Activated CD4-positive, alpha-beta T cell treated with anti-CD3 and anti-CD28 coated beads, Interleukin-10, Interleukin-2, amounts not matched to agents 100 ng/mL and 50 ng/mL, durations not matched to agents 16 hours and 8 hours (primary cell): ENCODE data around the gene PTPRN2.
"Not testable (repeated sequence)": the region's sequence is repeated elsewhere in the genome, so short reads cannot be mapped to it uniquely, and the experiment has no call there.

Source experiments
- DNase-seq: peaks from one replicate; pipeline ENCODE4 v3.0.0-alpha.2; 2020

PTPRN2 gene

DNA sequence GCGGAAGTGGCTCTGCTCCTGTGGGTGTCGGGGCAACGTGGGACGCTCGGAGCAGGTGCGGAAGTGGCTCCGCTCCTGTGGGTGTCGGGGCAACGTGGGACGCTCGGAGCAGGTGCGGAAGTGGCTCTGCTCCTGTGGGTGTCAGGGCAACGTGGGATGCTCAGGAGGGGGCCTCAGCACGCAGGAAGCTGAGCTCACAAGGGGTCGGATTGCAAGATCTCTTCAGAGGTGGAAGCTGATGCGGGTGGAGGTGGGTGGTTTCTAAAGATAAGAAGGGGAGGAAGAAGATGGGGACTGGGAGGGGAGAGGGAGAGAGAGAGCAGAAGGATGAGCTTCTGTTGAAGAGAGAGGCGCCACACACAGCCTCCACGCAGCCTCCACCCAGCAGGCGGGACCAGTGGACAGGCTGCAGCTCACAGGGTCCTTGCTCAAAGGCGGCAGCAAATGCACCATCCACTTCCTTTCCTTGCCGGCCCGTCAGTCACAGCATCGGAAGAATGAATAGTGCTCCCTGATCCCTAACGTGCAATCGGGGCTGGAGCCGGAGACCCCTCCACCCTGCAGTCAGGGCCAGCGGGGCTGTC is 78.7 kb downstream of the PTPRN2 start:
- DNase-seq = no peak

DNA sequence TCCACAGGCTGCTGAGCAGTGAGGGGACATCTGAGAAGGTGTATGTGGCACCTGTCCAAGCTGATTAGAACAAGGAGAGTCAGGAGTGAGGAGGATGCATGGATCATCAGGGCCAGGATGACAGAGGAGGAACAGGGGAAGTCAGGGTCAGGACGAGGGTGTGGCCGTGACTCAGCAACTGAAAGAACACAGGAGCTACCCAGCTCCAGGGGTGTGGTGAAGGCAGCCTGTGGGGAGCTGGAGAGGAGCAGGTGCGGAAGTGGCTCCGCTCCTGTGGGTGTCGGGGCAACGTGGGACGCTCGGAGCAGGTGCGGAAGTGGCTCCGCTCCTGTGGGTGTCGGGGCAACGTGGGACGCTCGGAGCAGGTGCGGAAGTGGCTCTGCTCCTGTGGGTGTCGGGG is 79.3 kb downstream of the PTPRN2 start:
- not testable (repeated sequence) for DNase-seq

DNA sequence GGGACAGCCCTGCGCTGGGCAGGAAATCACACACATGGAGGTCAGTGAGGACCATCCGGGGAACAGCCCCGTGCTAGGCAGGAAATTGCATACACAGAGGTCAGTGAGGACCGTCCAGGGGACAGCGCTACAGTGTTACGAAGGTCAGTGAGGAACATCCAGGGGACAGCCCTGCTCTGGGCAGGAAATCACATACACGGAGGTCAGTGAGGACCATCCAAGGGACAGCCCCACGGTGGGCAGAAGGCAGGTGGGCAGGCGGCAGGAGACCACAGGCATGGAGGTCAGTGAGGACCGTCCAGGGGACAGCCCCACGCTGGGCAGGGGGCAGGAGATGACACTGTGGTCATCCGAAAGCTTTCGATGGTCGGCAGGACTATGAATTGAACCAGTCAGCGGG is 79.7 kb downstream of the PTPRN2 start:
- DNase-seq = no peak

DNA sequence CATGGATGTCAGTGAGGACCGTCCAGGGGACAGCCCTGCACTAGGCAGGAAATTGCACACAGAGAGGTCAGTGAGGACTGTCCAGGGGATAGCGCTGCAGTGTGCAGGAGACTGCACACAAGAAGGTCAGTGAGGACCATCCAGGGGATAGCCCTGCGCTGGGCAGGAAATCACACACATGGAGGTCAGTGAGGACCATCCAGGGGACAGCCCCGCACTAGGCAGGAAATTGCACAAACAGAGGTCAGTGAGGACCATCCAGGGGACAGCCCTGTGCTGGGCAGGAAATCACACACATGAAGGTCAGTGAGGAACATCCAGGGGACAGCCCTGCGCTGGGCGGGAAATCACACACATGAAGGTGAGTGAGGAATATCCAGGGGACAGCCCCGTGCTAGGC is 80.4 kb downstream of the PTPRN2 start:
- DNase-seq = not testable (repeated sequence)

DNA sequence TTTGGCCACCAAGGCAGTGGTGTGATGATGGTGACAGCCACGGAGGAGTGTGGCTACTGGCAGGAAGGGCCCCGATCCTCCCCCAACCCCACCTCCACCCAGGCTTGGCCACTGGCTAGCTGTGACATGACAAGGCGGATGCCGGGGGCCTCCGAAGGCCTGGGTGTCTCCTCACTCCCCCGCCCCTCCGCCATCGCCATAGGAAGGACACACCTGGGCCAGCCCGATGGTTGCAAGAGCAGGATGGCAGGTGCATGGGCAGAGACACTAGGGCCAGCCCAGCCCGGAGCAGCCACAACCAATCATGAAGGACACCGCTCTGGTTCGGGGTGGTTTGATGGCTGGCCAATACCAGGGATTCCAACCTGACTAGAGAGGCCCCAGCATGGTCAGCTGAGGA is 81.0 kb downstream of the PTPRN2 start:
- no peak for DNase-seq

DNA sequence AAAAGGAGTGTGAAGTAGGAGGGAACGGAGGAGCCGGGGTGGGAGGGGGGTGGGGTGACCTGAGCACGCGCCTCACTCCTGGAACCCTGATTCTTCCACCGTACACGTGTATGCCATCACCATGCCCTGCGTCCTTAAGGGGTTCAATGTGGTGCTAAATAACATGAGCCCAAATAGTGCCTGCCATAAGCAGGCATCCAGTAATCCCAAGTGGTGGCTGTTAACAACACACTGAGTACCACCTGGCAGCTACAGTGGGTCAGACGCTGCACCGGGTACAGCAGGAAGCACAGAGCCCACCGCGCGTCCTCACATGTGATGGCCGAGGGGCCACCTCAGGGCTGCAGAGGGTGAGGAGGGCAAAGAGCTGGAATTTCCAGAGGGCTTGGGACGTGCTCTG is 81.9 kb downstream of the PTPRN2 start:
- DNase-seq = no peak

DNA sequence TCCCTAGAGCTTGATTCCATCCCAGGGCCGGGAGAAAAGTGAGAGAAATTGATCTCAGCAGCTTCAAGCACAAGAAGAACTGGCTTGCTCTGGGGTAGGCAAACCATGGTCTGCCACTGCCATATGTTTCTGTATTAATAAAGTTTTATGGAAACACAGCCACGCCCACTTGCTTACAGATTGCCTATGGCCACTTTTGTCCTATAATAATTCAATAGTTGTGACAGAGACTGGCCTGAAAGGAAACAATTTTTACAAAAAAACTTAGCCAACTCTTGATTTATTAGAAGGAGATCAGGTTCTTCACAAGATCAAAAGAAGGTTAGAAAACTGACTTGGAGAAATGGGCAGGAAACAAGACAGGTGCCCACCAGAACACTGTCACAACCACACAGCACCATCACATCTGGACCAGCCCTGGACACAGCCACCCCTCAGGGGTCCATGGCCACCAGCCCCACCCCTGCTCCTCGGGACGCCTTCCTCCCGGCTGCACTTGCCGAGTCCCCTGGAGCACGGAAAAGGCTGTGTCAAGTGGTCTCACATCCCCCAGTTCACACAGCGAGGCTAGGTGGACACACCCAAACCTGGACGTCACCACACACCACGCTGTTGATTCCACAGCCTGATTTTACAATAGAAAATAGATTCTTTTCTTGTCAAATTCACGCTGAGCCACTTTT is 85.4 kb downstream of the PTPRN2 start:
- no peak for DNase-seq

DNA sequence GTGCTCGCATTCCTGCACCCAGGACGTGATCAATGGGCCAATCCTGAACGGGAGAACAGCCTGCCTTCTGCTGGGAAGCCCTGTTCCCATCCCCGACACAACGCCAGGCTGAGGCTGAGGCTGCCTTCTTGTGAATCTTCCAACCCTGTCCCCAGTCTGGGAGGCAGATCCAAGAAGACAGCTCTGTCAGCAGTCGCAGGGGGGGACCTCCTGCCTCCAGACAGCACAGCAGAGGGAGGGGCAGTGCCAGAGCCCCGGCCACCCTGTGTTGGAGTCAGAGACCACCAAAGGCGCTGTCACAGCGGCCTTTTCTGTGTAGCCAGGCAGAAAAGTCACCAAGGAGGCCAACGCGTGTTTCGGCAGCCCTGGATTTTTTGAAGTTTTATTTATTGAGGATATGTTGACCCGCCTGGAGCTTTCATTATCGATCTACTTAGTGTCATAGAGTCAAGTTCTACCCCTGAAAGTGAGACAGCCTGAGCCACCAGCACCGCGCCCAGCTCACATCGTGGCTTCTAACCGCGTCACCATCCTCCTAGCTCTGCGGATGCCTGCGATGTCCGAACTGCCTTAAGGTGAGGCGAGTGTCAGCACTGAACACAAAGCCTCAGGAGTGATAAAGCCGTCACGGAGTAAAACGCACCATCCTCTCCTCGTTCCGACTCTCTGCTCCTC is 86.1 kb downstream of the PTPRN2 start:
- no peak for DNase-seq

DNA sequence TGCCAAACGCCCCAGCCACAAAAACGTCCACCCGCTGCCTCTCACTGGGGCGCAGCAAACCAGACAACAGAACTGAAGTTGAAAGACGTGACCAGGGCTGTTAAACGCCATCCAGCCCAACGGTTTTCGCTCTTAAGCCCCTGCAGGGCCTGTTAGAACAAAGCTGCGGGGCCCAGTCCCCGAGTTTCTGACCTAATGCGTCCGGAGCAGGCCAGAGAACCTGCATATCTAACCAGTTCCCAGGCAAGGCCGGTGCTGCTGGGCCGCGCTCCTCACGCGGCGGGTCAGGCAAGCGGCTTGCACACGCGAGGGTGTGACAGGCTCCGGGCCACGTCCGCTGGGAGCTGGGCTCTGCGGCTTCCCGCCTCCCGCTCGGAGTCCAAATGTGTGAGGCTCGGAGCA is 87.0 kb downstream of the PTPRN2 start:
- DNase-seq = no peak

DNA sequence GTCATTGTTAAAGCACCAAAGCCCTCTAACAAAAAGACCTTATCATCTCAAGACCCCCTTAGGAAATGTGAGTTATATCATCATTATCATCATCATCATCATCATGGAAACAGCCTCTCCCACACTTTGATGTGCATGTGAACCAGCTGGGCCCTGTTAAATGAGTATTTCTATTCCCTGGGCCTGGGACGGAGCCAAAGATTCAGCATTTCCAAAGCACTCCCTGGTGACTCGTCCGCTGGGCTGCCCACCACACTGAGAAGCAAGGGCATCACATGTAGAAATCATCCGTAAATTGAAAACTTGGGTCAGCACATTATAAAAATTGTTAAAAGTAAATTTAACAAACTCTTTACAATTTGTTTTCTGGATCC is 88.6 kb downstream of the PTPRN2 start:
- no peak for DNase-seq

DNA sequence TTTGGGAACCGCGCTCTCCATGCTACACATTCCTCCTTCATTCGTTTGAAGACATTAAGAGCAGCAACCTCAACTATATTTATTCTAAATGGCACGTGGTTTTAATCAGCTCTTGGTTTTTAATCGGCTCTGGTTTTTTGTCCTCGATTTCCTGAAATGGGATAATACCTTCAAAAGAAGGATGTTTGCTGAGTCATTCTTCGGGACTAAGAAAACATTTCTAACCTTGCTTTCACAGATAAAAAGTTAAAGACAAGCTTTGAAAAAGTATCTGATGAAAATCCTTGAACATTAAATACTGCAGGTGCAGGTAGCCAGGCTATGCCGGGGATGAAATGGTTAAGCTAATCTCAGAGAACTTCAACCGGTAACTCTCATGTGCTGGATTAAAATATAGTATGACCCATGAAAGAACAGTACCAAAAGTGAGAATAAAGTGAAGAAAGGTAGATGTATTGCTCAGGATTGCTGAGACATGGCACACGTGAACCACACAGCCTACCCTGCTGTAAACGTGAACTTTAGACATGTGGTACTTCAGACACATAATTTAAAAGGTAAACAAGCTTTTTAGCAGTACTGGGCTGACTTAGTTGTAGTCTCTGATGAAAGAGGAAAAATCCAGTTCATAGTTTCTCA is 89.1 kb downstream of the PTPRN2 start:
- no peak for DNase-seq

DNA sequence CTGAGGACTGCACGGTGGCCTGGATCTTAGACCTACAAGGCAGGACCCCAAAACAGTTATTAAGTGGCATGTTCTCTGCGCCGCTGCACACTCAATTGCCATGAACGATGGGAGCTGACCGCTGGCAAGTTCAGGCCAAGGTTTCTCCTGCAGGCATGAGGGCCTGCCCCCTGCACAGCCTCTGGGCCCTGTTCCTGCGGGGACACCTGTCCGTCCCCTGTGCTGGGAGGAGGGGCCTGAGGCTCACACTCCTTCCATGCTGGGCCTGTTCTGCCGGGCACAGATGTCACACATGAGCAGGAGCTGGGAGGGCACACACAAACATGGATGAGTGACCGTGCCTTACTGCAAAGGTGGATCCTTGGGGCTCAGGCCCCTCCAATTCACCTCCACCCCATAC is 90.0 kb downstream of the PTPRN2 start:
- DNase-seq = no peak

DNA sequence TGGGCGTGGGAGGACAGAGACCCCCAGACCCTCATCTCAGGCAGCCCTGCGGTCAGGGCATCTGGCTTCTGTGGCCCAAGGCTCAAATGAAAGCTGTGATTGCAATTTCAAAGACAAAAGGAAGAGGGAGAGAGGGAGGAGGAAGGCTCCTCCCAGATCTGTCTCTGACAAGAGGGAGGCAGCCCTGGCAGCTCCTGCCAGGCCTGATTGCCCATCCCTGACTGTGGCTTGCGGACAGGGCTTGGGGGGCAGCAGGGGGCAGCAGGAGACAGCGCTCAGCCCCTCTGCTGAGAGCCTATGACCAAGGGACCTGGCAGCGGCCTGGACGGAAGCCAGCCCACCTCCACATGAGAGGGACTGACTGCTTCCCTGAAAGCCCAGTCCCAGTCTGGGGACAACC is 91.8 kb downstream of the PTPRN2 start:
- no peak for DNase-seq

DNA sequence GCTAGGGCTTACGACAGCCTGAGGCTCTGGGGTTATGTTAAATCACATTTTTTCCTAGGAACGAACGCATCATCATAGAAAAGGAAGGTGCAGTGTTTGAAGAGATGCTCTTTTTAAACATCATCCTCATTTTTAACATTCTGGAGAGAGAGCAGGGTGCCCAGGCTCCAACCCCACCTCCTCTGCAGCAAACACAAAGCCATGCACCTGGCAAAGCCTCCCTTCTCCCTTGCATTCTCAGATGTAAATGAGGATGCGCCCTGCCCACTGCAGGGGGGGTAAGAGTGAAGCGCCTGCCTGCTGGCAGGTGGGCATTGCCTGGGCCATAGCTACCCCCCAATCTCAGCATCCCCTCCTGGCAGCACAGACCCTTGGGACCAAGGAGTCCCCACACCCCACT is 92.4 kb downstream of the PTPRN2 start:
- no peak for DNase-seq

DNA sequence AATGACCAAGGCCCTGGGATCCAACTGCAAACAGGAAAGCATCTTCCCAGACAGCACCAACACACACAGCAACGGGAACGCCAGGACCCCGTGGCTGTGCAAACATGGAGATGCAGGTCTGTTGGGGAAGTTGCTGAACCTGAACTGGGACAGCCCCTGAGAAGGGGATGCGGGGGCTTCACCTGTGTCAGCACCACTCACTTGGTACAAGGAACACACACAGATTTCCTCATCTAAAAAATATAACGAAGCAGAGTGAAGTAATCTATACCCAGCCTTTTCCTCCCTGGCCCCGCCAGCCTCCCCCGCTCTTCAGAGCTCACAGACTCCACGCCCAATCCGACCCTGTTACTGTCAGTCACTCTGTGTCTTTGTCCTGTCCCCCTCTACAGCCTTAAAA is 93.0 kb downstream of the PTPRN2 start:
- no peak for DNase-seq

DNA sequence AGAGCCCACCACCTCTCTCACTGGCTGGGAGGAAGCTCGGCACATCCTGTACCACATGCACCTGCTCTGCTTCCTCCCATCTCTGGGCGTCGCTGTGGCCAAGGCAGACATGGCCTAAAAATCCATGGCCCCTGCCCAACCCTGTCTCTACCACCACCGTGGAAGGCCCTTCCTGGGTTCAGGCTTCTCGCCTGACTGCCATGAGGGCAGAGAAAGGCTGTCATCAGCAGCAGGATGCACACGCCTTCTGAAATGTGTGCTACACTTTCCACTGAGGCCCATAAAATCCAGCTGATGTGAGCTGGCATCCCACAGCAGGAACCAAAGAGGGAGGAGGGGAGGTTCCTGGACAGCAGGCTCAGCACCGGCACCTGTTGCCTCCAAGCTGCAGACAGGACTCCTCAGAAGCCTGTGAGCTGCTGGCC is 93.4 kb downstream of the PTPRN2 start:
- peak; percentile 9 for DNase-seq

DNA sequence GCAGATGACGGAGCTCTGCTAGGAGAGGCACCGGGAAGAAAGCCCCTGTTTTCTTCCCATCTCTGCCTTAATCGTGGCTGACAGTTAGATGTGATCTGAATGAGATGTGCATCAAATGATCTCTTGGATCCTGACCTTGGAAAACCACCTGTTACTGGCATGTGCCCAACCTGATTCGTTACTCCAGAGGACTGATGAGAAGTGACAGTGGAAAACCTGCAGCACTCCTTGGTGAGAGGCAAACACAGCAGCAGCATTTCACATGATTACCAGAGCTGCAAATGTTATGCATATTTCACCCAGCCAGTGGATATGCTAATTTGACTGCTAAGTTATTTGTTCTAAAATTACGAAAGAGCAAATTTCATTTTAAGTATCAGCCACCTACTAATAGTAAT is 95.3 kb downstream of the PTPRN2 start:
- DNase-seq = no peak

DNA sequence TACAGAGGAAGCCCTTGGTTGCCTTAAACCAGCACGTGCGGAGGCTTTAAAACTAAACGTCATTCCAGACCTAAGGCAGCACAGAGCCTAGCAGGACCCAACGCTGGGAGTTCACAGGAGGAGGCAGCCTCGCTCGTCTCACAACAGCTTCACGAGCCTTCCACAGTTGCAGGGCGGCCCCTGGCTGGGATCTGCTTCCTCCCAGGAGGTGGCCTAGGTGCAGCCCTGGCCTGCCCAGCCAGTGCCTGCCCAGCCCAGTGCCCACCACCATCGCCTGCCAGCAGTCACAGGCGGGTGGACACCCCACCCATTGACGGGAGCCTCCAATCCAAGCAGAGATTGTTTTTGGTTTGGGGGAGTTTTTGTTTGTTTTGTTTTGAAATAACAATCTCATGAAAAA is 96.5 kb downstream of the PTPRN2 start:
- DNase-seq = no peak

DNA sequence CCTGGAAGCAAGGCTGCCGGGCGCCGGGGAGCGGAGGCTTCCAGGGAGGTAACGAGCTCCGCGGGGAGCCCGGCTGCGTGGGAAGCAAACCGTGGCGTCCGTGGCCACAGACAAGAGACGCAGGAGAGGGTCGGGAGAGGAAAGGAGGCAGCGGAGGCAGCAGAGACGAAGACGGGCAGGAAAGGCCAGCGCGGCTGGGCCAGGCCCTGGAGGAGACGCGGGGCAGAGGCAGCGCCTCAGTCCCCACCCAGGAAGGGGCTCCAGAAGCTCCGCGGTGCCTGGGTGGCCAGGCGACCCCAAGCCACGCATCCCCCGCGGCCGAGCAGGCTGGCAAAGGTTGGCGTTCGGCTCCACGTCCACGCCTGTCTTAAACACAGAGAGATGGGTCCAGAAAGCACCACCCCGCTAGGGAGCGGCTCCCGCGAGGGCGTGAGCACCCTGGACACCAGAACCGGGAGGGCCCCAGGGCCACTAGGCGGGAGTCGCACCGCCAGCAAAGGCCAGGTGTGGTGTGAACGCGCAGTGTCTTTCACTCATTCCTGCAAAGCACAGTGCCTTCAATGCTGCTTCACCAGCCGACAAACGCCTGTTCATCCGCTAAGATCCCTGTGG is 97.3 kb downstream of the PTPRN2 start:
- DNase-seq = no peak

DNA sequence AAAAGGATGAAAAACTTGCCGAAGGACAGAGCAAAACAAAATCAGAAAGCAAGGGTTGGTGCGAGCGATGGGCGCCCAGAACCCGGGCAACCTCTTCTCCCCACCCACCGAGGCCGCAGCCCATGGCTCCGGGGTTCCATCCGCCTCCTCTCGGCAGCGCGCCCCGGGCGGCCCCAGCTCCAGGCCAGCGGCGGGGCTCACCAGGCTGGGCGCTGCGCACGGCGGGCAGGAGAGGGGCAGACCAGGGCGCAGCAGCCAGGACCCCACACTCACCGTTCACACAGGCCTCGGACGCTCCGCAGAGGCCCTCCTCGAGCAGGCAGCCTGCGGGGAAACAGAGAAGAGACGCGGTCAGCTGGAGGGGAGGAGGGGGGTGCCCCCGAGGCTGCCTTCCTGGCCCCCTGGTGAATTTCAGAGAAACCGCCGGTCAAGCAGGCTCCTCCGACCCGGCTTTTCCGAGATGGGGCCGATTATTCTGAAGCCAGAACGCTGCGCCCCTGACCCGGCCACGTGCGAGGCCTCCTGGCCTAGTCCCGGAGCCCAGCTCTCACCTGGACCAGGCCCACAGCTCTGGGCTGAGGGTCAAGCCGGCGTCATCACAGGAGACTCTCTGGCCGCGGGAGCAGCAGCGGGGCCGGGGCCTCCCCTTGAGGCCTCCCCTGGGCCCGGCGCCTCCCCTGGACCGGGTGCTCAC is 98.0 kb downstream of the PTPRN2 start:
- no peak for DNase-seq

DNA sequence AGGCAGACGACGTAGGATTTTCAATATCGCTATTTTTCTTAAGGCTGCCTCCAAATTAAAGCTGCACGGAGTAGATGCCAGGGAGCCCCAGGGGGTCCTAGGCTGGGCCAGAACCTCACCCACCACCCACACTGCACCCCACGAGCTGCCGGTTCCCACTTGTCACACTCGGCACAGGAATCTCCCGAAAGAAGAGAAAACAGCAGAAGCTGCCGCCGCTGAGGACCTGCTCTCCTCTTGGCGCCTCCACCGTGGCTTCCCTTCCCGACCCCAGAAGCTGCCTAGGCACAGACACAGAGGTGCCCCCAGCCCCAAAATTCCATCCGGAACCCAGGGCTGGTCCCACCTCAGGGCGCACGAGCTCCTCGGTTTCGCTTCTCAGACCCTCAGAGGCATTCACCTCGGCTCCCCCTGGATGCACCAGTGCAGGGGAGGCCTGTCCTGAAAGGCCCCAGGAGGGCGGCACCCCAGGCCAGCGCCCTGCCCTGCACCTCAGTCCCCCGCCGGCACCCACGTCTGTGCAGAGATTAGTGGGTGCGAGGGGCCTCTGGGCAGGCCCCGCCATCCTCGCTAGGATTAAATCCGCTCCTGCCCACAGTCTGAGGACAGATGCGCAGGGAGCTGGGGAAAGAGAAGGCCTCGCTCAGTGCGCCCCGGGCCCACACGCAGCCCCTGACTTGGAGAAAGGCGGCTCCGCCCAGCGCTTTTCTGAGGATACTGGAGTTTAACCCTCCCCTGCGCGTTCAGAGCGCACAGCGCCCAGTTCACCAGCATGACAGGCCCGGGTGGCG is 99.2 kb downstream of the PTPRN2 start:
- no peak for DNase-seq

DNA sequence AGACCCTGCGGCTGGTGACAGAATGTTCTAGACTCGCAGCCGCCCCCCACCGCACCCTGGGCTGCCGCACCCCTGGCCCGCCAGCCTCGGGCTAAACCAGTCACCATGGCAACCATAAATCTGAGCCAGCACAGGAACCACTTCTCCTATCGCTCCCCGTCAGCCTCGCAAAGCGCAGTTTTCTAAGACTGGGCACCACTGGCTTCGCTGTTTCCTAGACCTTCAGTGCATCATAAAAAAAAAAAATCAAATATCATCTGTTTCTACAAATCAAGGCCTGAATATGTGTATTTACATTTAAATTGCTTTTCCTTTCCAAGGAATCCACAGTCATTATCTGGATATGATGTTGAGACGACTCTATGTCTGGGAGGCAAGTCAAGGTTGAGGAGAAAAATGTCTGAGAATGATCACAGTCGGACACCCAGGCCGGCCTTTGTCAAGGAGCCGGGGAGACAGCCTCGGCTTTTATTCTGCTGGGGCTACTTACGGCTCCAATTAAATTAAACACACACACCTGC is 99.9 kb downstream of the PTPRN2 start:
- no peak for DNase-seq
